ENCODE measurements around the gene PTK7. TPM values are rescaled to one million over a fixed set of nuclear protein-coding genes. Genes with fewer than 3 reads are reported as not detected.
A peak's percentile ranks its signal among the peaks of the same experiment; 100 is the strongest.

Gene PTK7
- total RNA-seq, 2 donors from 2014 or later: 1.2 to 4.1 TPM

GRCh38 chr6:43144879-43145278 is 68.8 kb downstream of the PTK7 start:
- H3K4me3 Mint-ChIP-seq: no peak overlapping the region
- no peak overlapping the region for H3K27ac Mint-ChIP-seq
- DNase-seq (ENCODE audit: low spot score) (no peak), ATAC-seq (no peak)
- H3K36me3 Mint-ChIP-seq: no peaks in the 10 kb centered on the region
- H3K4me1 Mint-ChIP-seq (ENCODE audit: low read depth in 2 of 2): peaks cover 5 to 12% of the 10 kb centered on the region in 2 donors
- H3K9me3 Mint-ChIP-seq: no peaks in the 10 kb centered on the region
- no peaks in the 10 kb centered on the region for H3K27me3 Mint-ChIP-seq

GRCh38 chr6:43146261-43146660 is 70.1 kb downstream of the PTK7 start:
- H3K27me3 Mint-ChIP-seq: no peaks in the 10 kb centered on the region
- H3K9me3 Mint-ChIP-seq: no peaks in the 10 kb centered on the region
- peaks cover 5 to 12% of the 10 kb centered on the region in 2 donors for H3K4me1 Mint-ChIP-seq (ENCODE audit: low read depth in 2 of 2)
- no peak overlapping the region for H3K27ac Mint-ChIP-seq
- H3K4me3 Mint-ChIP-seq: no peak overlapping the region
- DNase-seq (ENCODE audit: low spot score) (no peak), ATAC-seq (no peak)
- no peaks in the 10 kb centered on the region for H3K36me3 Mint-ChIP-seq

- peaks cover 5 to 12% of the 10 kb centered on the region in 2 donors for H3K4me1 Mint-ChIP-seq (ENCODE audit: low read depth in 2 of 2)
- no peak overlapping the region for H3K4me3 Mint-ChIP-seq
- H3K36me3 Mint-ChIP-seq: no peaks in the 10 kb centered on the region
- ATAC-seq: no peak
- no peak overlapping the region for H3K27ac Mint-ChIP-seq
- no peak for DNase-seq (ENCODE audit: low spot score)
- no peaks in the 10 kb centered on the region for H3K9me3 Mint-ChIP-seq
- H3K27me3 Mint-ChIP-seq: no peaks in the 10 kb centered on the region
Observed at GRCh38 chr6:43146709-43147688, 70.9 kb downstream of the PTK7 start.

- Mint-ChIP-seq H3K4me1 (ENCODE audit: low read depth in 2 of 2) (peaks cover 5 to 8% of the 10 kb centered on the region in 2 donors), H3K4me3 (no peak overlapping the region), H3K27ac (no peak overlapping the region), H3K27me3 (no peaks in the 10 kb centered on the region), H3K36me3 (no peaks in the 10 kb centered on the region), H3K9me3 (no peaks in the 10 kb centered on the region)
- DNase-seq (ENCODE audit: low spot score) (no peak), ATAC-seq (no peak)
Observed at GRCh38 chr6:43147691-43148477, 71.8 kb downstream of the PTK7 start.

GRCh38 chr6:43149265-43149664 is 73.2 kb downstream of the PTK7 start:
- Mint-ChIP-seq H3K36me3 (no peaks in the 10 kb centered on the region), H3K9me3 (no peaks in the 10 kb centered on the region), H3K27ac (no peak overlapping the region), H3K4me1 (ENCODE audit: low read depth in 2 of 2) (peaks cover 0 to 3% of the 10 kb centered on the region in 2 donors), H3K27me3 (no peaks in the 10 kb centered on the region), H3K4me3 (no peak overlapping the region)
- ATAC-seq (no peak), DNase-seq (ENCODE audit: low spot score) (no peak)

GRCh38 chr6:43150051-43150751 is 74.1 kb downstream of the PTK7 start:
- H3K36me3 Mint-ChIP-seq: no peaks in the 10 kb centered on the region
- no peak overlapping the region for H3K4me3 Mint-ChIP-seq
- DNase-seq (ENCODE audit: low spot score) (no peak), ATAC-seq (no peak)
- peaks cover 0 to 3% of the 10 kb centered on the region in 2 donors for H3K4me1 Mint-ChIP-seq (ENCODE audit: low read depth in 2 of 2)
- H3K27ac Mint-ChIP-seq: no peak overlapping the region
- no peaks in the 10 kb centered on the region for H3K27me3 Mint-ChIP-seq
- no peaks in the 10 kb centered on the region for H3K9me3 Mint-ChIP-seq

GRCh38 chr6:43159599-43159998 is 83.5 kb downstream of the PTK7 start:
- DNase-seq (ENCODE audit: low spot score) (no peak), ATAC-seq (no peak)
- no peaks in the 10 kb centered on the region for H3K36me3 Mint-ChIP-seq
- H3K4me1 Mint-ChIP-seq (ENCODE audit: low read depth in 2 of 2): no peaks in the 10 kb centered on the region
- H3K27ac Mint-ChIP-seq: no peak overlapping the region
- no peaks in the 10 kb centered on the region for H3K9me3 Mint-ChIP-seq
- no peaks in the 10 kb centered on the region for H3K27me3 Mint-ChIP-seq
- no peak overlapping the region for H3K4me3 Mint-ChIP-seq

- no peak overlapping the region for H3K27ac Mint-ChIP-seq
Observed at GRCh38 chr6:43163899-43164298, 87.8 kb downstream of the PTK7 start.

GRCh38 chr6:43170417-43170930 is 94.4 kb downstream of the PTK7 start:
- no peak for DNase-seq (ENCODE audit: low spot score)
- no peak for ATAC-seq

More at GRCh38 chr6:43163899-43164298, 87.8 kb downstream of the PTK7 start:
- no peaks in the 10 kb centered on the region for H3K9me3 Mint-ChIP-seq
- H3K27me3 Mint-ChIP-seq: no peaks in the 10 kb centered on the region
- H3K4me3 Mint-ChIP-seq: no peak overlapping the region
- no peak for ATAC-seq
- H3K36me3 Mint-ChIP-seq: no peaks in the 10 kb centered on the region
- H3K4me1 Mint-ChIP-seq (ENCODE audit: low read depth in 2 of 2): no peaks in the 10 kb centered on the region
- DNase-seq (ENCODE audit: low spot score): no peak

GRCh38 chr6:43170931-43171706 is 95.0 kb downstream of the PTK7 start, which contains the start of gene SRF:
TSS of gene SRF (plus strand) at chr6:43171269. CDS start at chr6:43171657, 388 bp downstream.
- no peaks in the 10 kb centered on the region for H3K9me3 Mint-ChIP-seq
- peaks cover 6% of the 10 kb centered on the region for H3K36me3 Mint-ChIP-seq
- no peaks in the 10 kb centered on the region for H3K27me3 Mint-ChIP-seq
- H3K4me1 Mint-ChIP-seq (ENCODE audit: low read depth in 2 of 2): peaks cover 41 to 44% of the 10 kb centered on the region in 2 donors
- peak within 1 kb of the TSS; percentile 98 to 99 for H3K27ac Mint-ChIP-seq
- peak within 1 kb of the TSS; percentile 93 for H3K4me3 Mint-ChIP-seq
- DNase-seq (ENCODE audit: low spot score) (peak; percentile 99), ATAC-seq (peak; percentile 84 to 88)

More at GRCh38 chr6:43170417-43170930, 94.4 kb downstream of the PTK7 start:
- Mint-ChIP-seq H3K36me3 (peaks cover 6% of the 10 kb centered on the region), H3K27me3 (no peaks in the 10 kb centered on the region), H3K4me1 (ENCODE audit: low read depth in 2 of 2) (peaks cover 36 to 37% of the 10 kb centered on the region in 2 donors), H3K9me3 (no peaks in the 10 kb centered on the region), H3K4me3 (peak overlapping the region; percentile 93), H3K27ac (peak overlapping the region; percentile 86 to 95)

GRCh38 chr6:43171707-43172103 is 95.6 kb downstream of the PTK7 start:
- peak overlapping the region; percentile 93 for H3K4me3 Mint-ChIP-seq
- peaks cover 6% of the 10 kb centered on the region for H3K36me3 Mint-ChIP-seq
- H3K9me3 Mint-ChIP-seq: no peaks in the 10 kb centered on the region
- no peaks in the 10 kb centered on the region for H3K27me3 Mint-ChIP-seq
- H3K4me1 Mint-ChIP-seq (ENCODE audit: low read depth in 2 of 2): peaks cover 43 to 47% of the 10 kb centered on the region in 2 donors
- peak in 1 of 2 donors; percentile 1 for ATAC-seq
- no peak for DNase-seq (ENCODE audit: low spot score)
- H3K27ac Mint-ChIP-seq: peak overlapping the region; percentile 98 to 99

GRCh38 chr6:43172104-43173007 is 96.2 kb downstream of the PTK7 start:
- Mint-ChIP-seq H3K9me3 (no peaks in the 10 kb centered on the region), H3K4me1 (ENCODE audit: low read depth in 2 of 2) (peaks cover 43 to 47% of the 10 kb centered on the region in 2 donors), H3K36me3 (peaks cover 6% of the 10 kb centered on the region), H3K4me3 (peak overlapping the region; percentile 93), H3K27me3 (no peaks in the 10 kb centered on the region), H3K27ac (peak overlapping the region; percentile 98 to 99)
- DNase-seq (ENCODE audit: low spot score) (peak; percentile 84), ATAC-seq (no peak)
